Lung (tissue), 12 donors: ENCODE measurements around the gene PDPR. TPM values are rescaled to one million over a fixed set of nuclear protein-coding genes. Genes with fewer than 3 reads are reported as not detected.

Experiments
- ATAC-seq: fragments of 200-7000 bp; cut with Tn5 transposase; one replicate; pipeline ENCODE4 v1.9.1; 2020; ENCODE audit warnings: moderate number of reproducible peaks; ENCODE audit not compliant: insufficient read depth, low FRiP score
- DNase-seq, 3 donors: peaks; one replicate each; pipeline ENCODE4 v3.0.0-alpha.2; 2013 to 2017
- H3K27ac ChIP-seq, 2 donors: one replicate each; pipeline ENCODE4 v1.5.1; 2013; ENCODE audit warnings: mild to moderate bottlenecking in 2 of 2, moderate library complexity in 2 of 2, control low read depth in 1 of 2, inconsistent platforms in 1 of 2, low read depth in 1 of 2, low read length in 1 of 2
- H3K27me3 ChIP-seq, 3 donors: one replicate each; pipeline ENCODE4 v1.5.1; 2013; ENCODE audit warnings: low read length in 2 of 3; ENCODE audit not compliant: control insufficient read depth in 3 of 3, insufficient read depth in 3 of 3
- H3K36me3 ChIP-seq, 4 donors: one replicate each; pipeline ENCODE4 v1.5.1; 2013; ENCODE audit warnings: low read length in 4 of 4, mild to moderate bottlenecking in 1 of 4, moderate library complexity in 1 of 4; ENCODE audit not compliant: control insufficient read depth in 4 of 4, insufficient read depth in 4 of 4
- H3K4me1 ChIP-seq, 5 donors: one replicate each; pipeline ENCODE4 v1.5.1; 2013; ENCODE audit warnings: low read length in 5 of 5, mild to moderate bottlenecking in 2 of 5, moderate library complexity in 1 of 5; ENCODE audit not compliant: control insufficient read depth in 5 of 5, insufficient read depth in 5 of 5
- H3K4me3 ChIP-seq: one replicate; pipeline ENCODE4 v1.5.1; 2013; ENCODE audit warnings: mild to moderate bottlenecking, control low read depth, moderate library complexity
- H3K9ac ChIP-seq, 2 donors: one replicate each; pipeline ENCODE4 v1.5.1; 2013; ENCODE audit warnings: low read length in 2 of 2, control low read depth in 1 of 2; ENCODE audit not compliant: insufficient read depth in 1 of 2
- H3K9me3 ChIP-seq, 4 donors: one replicate each; pipeline ENCODE4 v1.5.1; 2013; ENCODE audit warnings: low read length in 3 of 4, mild to moderate bottlenecking in 1 of 4, moderate library complexity in 1 of 4; ENCODE audit not compliant: control insufficient read depth in 4 of 4, insufficient read depth in 3 of 4
- CTCF ChIP-seq: IDR thresholded peaks from 2 replicates; pipeline ENCODE4 v1.5.1; 2012; ENCODE audit warnings: mild to moderate bottlenecking; ENCODE audit errors: control extremely low read depth, extremely low read depth
- WGBS, 2 donors: extraction: QIAGEN DNeasy Blood & Tissue Kit; methylation state at CpG; one replicate each; pipeline ENCODE4 v1.1.7; 2013; 5-methylcytosine and 5-hydroxymethylcytosine counted together
- polyA plus RNA-seq, 2 donors: library from polyadenylated mRNA; stranded (reverse); fragments of 200-250 nt; gene quantifications; one replicate each; pipeline ENCODE4 v1.2.1, GENCODE V29; 2013
- total RNA-seq, 2 donors: library from RNA; depleted of rRNA in 1 of 2; stranded (reverse); fragments of >200 nt in 1 of 2; gene quantifications; one replicate each; pipeline ENCODE4 v1.2.1, GENCODE V29; 2014 to 2021
- donor health status: control.
- donor health status: control.
- donor health status: Bipolar disorder and iron deficiency.
- donor health status: healthy.
- donor health status: DM: yes; HTN: yes; CAD: no.

PDPR gene
- total and polyA plus RNA-seq, 4 donors = 7.2 to 33.6 (median 18.4) TPM

- TF ChIP-seq CTCF = no peak
- no peak for DNase-seq
- ATAC-seq = no peak
- Histone ChIP-seq H3K9me3 (no peaks in the 10 kb centered on the region), H3K4me3 (no peak overlapping the region), H3K9ac (no peak overlapping the region), H3K27me3 (no peaks in the 10 kb centered on the region), H3K36me3 (peaks cover 30 to 68% (median 51%) of the 10 kb centered on the region in 4 donors), H3K4me1 (no peaks in the 10 kb centered on the region), H3K27ac (no peak overlapping the region)
- 84 to 93% methylated on average over 7 of the region's 7 CpGs for whole genome bisulfite sequencing, 2 donors
Measured at GRCh38 chr16:70158261-70158939, 44.3 kb downstream of the PDPR start.

GRCh38 chr16:70159355-70160348 is 45.5 kb downstream of the PDPR start:
- H3K4me3 ChIP-seq = no peak overlapping the region
- H3K9me3 ChIP-seq = no peaks in the 10 kb centered on the region
- no peak overlapping the region for H3K9ac ChIP-seq
- H3K27ac ChIP-seq = no peak overlapping the region
- WGBS, 2 donors = 77 to 89% methylated on average over 9 of the region's 9 CpGs
- H3K36me3 ChIP-seq = peaks cover 24 to 60% (median 46%) of the 10 kb centered on the region in 4 donors
- no peaks in the 10 kb centered on the region for H3K4me1 ChIP-seq
- no peaks in the 10 kb centered on the region for H3K27me3 ChIP-seq
- ATAC-seq (no peak), DNase-seq (no peak)
- TF ChIP-seq CTCF = no peak

GRCh38 chr16:70160388-70160787 is 46.3 kb downstream of the PDPR start:
- Histone ChIP-seq H3K4me1 (no peaks in the 10 kb centered on the region), H3K9ac (no peak overlapping the region), H3K27me3 (no peaks in the 10 kb centered on the region), H3K36me3 (peaks cover 24 to 55% (median 46%) of the 10 kb centered on the region in 4 donors), H3K9me3 (no peaks in the 10 kb centered on the region), H3K27ac (no peak overlapping the region), H3K4me3 (no peak overlapping the region)
- DNase-seq (no peak), ATAC-seq (no peak)
- WGBS, 2 donors = 91 to 93% methylated on average over 6 of the region's 6 CpGs
- no peak for TF ChIP-seq CTCF
